Cardiac fibroblast (primary cell): Measurements from ENCODE around the gene MKKS.

ENCODE experiments used
- DNase-seq, 2 donors: peaks; one replicate each; pipeline versions ENCODE4 v3.0.0 to v3.0.0-alpha.2; 2010; ENCODE audit warnings: low read depth in 2 of 2
- H3K4me3 ChIP-seq, 2 donors: replicated peaks in 1 of 2; 1 replicate in 1 of 2; 2 replicates in 1 of 2; pipeline ENCODE4 v1.5.1; 2011; ENCODE audit warnings: low read depth in 2 of 2, low read length in 2 of 2, mild to moderate bottlenecking in 2 of 2, moderate library complexity in 1 of 2
- CTCF ChIP-seq: IDR thresholded peaks from one replicate; pipeline ENCODE4 v1.5.1; 2011; ENCODE audit warnings: low read depth, mild to moderate bottlenecking, low read length, inconsistent platforms

The MKKS gene

GRCh38 chr20:10367943-10368701 is 65.9 kb downstream of the MKKS start:
- DNase-seq, result no peak
- TF ChIP-seq CTCF, result no peak
- no peak overlapping the region for H3K4me3 ChIP-seq

DNA sequence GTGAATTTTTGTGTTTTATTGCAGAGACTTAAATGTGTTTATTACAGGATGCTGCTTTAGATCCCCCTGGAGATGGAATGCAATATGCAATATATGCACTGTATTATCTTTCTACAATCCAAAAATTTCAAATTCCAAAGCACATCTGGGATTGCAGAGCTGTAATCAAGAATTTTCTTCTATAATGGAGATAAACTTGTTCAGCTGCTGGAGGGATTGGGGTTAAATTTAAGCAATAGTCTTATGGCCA is 66.4 kb downstream of the MKKS start:
- no peak overlapping the region for H3K4me3 ChIP-seq
- no peak for TF ChIP-seq CTCF
- DNase-seq, result no peak

DNA sequence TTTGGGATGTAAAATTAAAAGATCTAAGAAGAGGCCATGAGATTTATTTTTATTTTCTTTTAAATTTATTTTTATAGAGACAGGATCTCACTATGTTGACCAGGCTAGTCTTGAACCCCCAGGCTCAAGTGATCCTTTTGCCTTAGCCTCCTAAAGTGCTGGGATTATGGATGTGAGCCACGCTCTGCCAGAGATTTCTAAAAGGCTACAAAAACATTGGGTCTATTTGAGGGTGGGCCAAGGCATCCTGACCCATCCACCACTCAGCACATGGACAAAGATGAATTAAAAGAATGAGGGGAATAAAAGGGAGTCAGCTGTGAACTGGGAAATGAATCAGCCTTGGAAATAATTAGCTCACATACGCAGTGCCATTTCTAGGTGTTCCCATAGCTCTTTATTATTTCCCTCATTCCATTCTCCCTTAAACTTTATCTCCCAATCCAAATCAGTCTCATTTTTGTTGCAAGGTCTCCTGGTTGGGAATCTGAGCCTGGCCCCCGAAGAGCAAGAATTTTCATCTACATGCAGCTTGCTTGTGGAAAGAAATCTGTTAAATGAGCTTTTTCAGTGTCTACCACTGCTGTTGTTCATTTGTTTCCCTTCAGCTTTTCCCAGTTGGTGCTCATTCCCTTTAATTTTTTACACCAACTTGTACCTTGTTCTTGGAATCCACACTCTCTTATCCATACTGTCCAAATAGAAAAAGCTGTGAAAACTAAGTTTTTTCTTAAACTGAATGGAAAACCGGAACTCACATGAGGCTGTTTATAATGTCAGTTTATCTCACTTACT is 66.9 kb downstream of the MKKS start:
- TF ChIP-seq CTCF, result no peak
- DNase-seq, result no peak
- no peak overlapping the region for H3K4me3 ChIP-seq

- no peak overlapping the region for H3K4me3 ChIP-seq
- no peak for TF ChIP-seq CTCF
- no peak for DNase-seq
These were observed 71.3 kb downstream of the MKKS start for GRCh38 chr20:10362674-10363073.

DNA sequence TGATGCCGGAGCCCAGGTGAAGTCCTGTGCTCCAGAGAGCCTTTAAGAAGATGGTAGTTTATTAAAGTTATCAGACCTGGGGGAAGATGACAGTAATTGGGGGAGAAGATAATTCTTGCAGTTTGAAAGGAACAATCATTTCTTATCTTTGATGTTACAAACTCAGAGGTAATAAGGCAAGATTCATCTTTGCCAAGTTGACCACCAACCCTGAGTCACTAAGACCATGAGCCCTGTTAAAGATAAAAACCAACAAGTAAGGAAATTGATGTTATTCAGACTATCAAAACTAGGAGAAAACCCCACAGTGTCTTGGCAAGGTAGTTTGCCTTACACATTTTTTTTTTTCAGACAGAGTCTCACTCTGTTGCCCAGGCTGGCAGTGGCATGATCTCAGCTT is 73.1 kb downstream of the MKKS start:
- TF ChIP-seq CTCF, result no peak
- DNase-seq, result no peak
- no peak overlapping the region for H3K4me3 ChIP-seq

DNA sequence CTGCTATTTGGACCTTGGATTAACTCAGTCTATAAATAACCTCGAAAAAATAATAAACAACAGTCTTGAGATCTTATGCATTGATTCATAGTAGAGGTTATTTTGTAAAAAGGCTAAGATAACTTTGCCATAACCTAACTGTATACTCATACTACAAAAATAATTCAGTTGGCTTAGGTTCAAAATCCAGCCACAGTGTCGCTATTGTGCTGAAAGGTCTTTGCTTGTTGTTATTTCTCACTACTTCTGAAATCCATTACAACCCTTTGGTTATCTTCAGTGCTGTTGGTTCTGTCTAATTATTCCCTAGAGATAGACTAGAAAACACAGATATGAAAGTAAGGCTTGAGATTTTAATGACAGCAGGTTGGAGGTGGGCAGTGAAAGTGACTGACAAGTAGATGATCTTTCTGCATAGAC is 74.4 kb downstream of the MKKS start:
- TF ChIP-seq CTCF, result no peak
- peak in 1 of 2 donors; percentile 70 for DNase-seq

More for the DNA sequence above, 74.4 kb downstream of the MKKS start:
- no peak overlapping the region for H3K4me3 ChIP-seq
